Esophagus muscularis mucosa (tissue), 4 donors: ENCODE data around the gene INPP4B. TPM values are rescaled to one million over a fixed set of nuclear protein-coding genes. Genes with fewer than 3 reads are reported as not detected.

Experiments used
- DNase-seq: peaks from one replicate; pipeline ENCODE4 v3.0.0-alpha.2; 2017; ENCODE audit errors: extremely low spot score
- H3K27ac ChIP-seq, 4 donors: fragments of 200-600 bp; sonication (generic); replicated peaks in 1 of 4; 1 replicate in 3 of 4; 2 replicates in 1 of 4; pipeline ENCODE4 v1.5.1; 2016 to 2019; ENCODE audit warnings: mild to moderate bottlenecking in 1 of 4
- H3K27me3 ChIP-seq, 4 donors: fragments of 200-600 bp; sonication (generic); one replicate each; pipeline versions ENCODE4 v1.5.1 to v1.6.0; 2016 to 2019
- H3K36me3 ChIP-seq, 4 donors: fragments of 200-600 bp; sonication (generic); one replicate each; pipeline ENCODE4 v1.5.1; 2016 to 2019
- H3K4me1 ChIP-seq, 4 donors: fragments of 200-600 bp; sonication (generic); one replicate each; pipeline ENCODE4 v1.5.1; 2016 to 2019
- H3K4me3 ChIP-seq, 4 donors: fragments of 200-600 bp; sonication (generic); 1 replicate in 2 of 4; 2 replicates in 2 of 4; pipeline ENCODE4 v1.5.1; 2016 to 2019; ENCODE audit warnings: mild to moderate bottlenecking in 4 of 4, moderate library complexity in 1 of 4
- H3K9me3 ChIP-seq, 4 donors: fragments of 200-600 bp; sonication (generic); 1 replicate in 3 of 4; 2 replicates in 1 of 4; pipeline ENCODE4 v1.5.1; 2016 to 2019
- CTCF ChIP-seq, 3 experiments: fragments of 200-600 bp in 2 of 3; fragments of 450-650 bp in 1 of 3; sonication (generic) in 2 of 3; IDR thresholded peaks; one replicate each; pipeline ENCODE4 v1.5.1; 2017 to 2019; ENCODE audit warnings: antibody characterized with exemption in 3 of 3, mild to moderate bottlenecking in 2 of 3, moderate library complexity in 1 of 3
- EP300 ChIP-seq: sonication (generic); formaldehyde crosslinking; IDR thresholded peaks from one replicate; pipeline ENCODE4 v1.6.1; 2017; ENCODE audit warnings: antibody characterized with exemption
- POLR2A ChIP-seq: fragments of 450-650 bp; IDR thresholded peaks from one replicate; pipeline ENCODE4 v1.6.1; 2017; ENCODE audit warnings: antibody characterized with exemption, moderate library complexity, mild to moderate bottlenecking, low read depth
- POLR2AphosphoS5 ChIP-seq, 2 donors: sonication (generic); formaldehyde crosslinking; IDR thresholded peaks; one replicate each; pipeline ENCODE4 v1.6.1; 2017; ENCODE audit warnings: antibody characterized with exemption in 2 of 2
- WGBS: methylation state at CpG from one replicate; pipeline ENCODE4 v1.1.5; 2018; 5-methylcytosine and 5-hydroxymethylcytosine counted together
- intact Hi-C: fragments of 100-400 bp; cut with DNase I; formaldehyde crosslinking; loops from one replicate; pipeline ENCODE4 v1.15.1; 2023
- total RNA-seq, 4 donors: library from RNA; depleted of rRNA; stranded (reverse); fragments of >200 nt; gene quantifications; one replicate each; pipeline versions ENCODE4 v1.1.0 to v1.2.1, GENCODE V29; 2016

INPP4B gene
- total RNA-seq, 4 donors from 2014 or later = 12.7 to 23.4 (median 15.9) TPM

DNA sequence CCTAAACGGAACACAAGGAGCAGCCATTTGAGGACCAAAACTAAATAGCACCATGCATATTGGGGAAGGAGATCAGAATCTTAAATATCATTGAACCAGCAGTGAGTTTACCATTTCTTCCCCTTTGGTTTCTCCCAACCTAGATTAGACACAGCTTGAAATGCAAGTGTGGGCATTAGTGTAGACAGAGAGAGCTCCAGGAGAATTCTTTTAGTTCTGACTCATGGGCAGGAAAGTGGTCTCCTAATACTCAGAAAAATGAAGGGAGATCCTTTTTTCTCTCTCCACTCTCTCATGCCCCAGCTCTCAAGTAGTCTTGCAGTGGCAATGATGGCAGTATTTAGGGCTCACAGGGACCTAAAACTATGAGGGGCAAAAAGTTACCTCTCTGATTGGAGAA is 567.9 kb downstream of the INPP4B start:
- 95% methylated on average over 1 of the region's 1 CpG for WGBS

DNA sequence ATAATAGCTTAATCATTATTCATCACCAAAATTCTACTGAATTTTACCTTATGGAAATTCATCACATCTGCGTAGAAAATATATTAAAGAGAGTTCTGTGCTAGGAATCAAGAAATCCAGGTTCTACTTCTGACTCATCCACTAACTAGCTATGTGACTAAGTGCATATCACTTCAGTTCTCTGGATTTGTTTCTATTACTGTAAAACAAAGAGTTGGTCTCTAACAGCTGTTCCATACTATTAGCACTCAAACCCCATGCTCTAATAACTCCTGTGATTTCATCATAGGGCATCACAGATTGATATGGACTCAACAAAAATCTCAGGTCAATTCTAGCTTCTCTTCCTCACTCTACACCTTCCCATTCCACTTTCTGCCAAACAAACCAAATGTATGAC is 572.0 kb downstream of the INPP4B start:
- H3K27me3 ChIP-seq = no peaks in the 10 kb centered on the region
- H3K27ac ChIP-seq = no peak overlapping the region
- no peak overlapping the region for H3K4me3 ChIP-seq
- 92% methylated on average over 1 of the region's 1 CpG for WGBS
- intact Hi-C loops = no loop called here
- no peak for TF ChIP-seq POLR2AphosphoS5 (IDR thresholded peaks at IDR 0.05)
- no peak for TF ChIP-seq CTCF (IDR thresholded peaks at IDR 0.05)
- no peak for TF ChIP-seq EP300
- no peak for TF ChIP-seq POLR2A
- no peak for DNase-seq
- H3K4me1 ChIP-seq = peaks cover 0 to 14% (median 4%) of the 10 kb centered on the region in 4 donors
- no peaks in the 10 kb centered on the region for H3K36me3 ChIP-seq
- no peaks in the 10 kb centered on the region for H3K9me3 ChIP-seq

More for the DNA sequence above, 567.9 kb downstream of the INPP4B start:
- TF ChIP-seq CTCF (IDR thresholded peaks at IDR 0.05) (no peak), POLR2A (no peak), POLR2AphosphoS5 (IDR thresholded peaks at IDR 0.05) (no peak), EP300 (no peak)
- Histone ChIP-seq H3K27me3 (no peaks in the 10 kb centered on the region), H3K4me1 (no peaks in the 10 kb centered on the region), H3K9me3 (no peaks in the 10 kb centered on the region), H3K4me3 (no peak overlapping the region), H3K36me3 (no peaks in the 10 kb centered on the region), H3K27ac (no peak overlapping the region)
- DNase-seq = no peak
- intact Hi-C loops = no loop called here

GRCh38 chr4:142272452-142272851 is 573.6 kb downstream of the INPP4B start:
- Histone ChIP-seq H3K9me3 (no peaks in the 10 kb centered on the region), H3K36me3 (no peaks in the 10 kb centered on the region), H3K4me3 (no peak overlapping the region), H3K4me1 (peaks cover 0 to 15% (median 5%) of the 10 kb centered on the region in 4 donors), H3K27me3 (no peaks in the 10 kb centered on the region), H3K27ac (no peak overlapping the region)
- intact Hi-C loops = no loop called here
- TF ChIP-seq POLR2A (no peak), POLR2AphosphoS5 (IDR thresholded peaks at IDR 0.05) (no peak), EP300 (no peak), CTCF (IDR thresholded peaks at IDR 0.05) (no peak)
- DNase-seq = no peak

DNA sequence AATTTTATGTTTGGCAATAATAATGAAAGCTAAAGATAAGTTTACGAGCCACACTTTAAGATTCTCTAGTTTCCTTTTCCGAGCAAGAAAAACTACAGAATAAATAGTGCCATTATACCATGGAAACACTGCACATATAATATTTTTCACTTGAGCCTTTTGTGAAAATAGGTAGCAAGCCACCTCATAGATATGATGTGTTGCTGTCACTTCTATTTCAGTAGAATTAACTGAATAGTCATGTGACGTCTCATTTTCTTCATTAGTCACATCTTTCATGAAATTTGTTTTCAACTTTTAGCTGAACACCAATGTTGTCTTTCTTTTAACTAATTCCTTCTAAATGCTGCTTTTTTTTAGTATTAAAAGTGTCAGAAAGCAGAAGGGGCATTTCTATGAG is 574.3 kb downstream of the INPP4B start:
- TF ChIP-seq CTCF (IDR thresholded peaks at IDR 0.05) (no peak), POLR2A (no peak), EP300 (no peak), POLR2AphosphoS5 (IDR thresholded peaks at IDR 0.05) (no peak)
- Histone ChIP-seq H3K9me3 (no peaks in the 10 kb centered on the region), H3K4me1 (peaks cover 0 to 15% (median 5%) of the 10 kb centered on the region in 4 donors), H3K27me3 (no peaks in the 10 kb centered on the region), H3K36me3 (no peaks in the 10 kb centered on the region), H3K27ac (no peak overlapping the region), H3K4me3 (no peak overlapping the region)
- intact Hi-C loops = no loop called here
- WGBS = 63% methylated on average over 3 of the region's 3 CpGs
- DNase-seq = no peak

GRCh38 chr4:142267101-142267500 is 579.0 kb downstream of the INPP4B start:
- TF ChIP-seq POLR2AphosphoS5 (IDR thresholded peaks at IDR 0.05) = no peak
- no peak for TF ChIP-seq EP300
- TF ChIP-seq POLR2A = no peak
- no peak for TF ChIP-seq CTCF (IDR thresholded peaks at IDR 0.05)
- no peak for DNase-seq
- no peak overlapping the region for H3K27ac ChIP-seq
- 73% methylated on average over 3 of the region's 3 CpGs for WGBS
- H3K36me3 ChIP-seq = no peaks in the 10 kb centered on the region
- H3K4me3 ChIP-seq = no peak overlapping the region
- no peaks in the 10 kb centered on the region for H3K27me3 ChIP-seq
- H3K4me1 ChIP-seq = peaks cover 11 to 31% (median 14%) of the 10 kb centered on the region in 4 donors
- intact Hi-C loops = no loop called here
- H3K9me3 ChIP-seq = no peaks in the 10 kb centered on the region
